Tibial nerve (tissue), 4 donors: ENCODE data around the gene AFF3. TPM values are rescaled to one million over a fixed set of nuclear protein-coding genes. Genes with fewer than 3 reads are reported as not detected.

ENCODE experiments used
- DNase-seq, 2 donors: peaks; one replicate each; pipeline ENCODE4 v3.0.0-alpha.2; 2019; ENCODE audit warnings: low spot score in 2 of 2
- H3K27ac ChIP-seq, 4 donors: fragments of 200-600 bp; sonication (generic) in 3 of 4; one replicate each; pipeline ENCODE4 v1.5.1; 2017 to 2019; ENCODE audit warnings: mild to moderate bottlenecking in 1 of 4
- H3K27me3 ChIP-seq, 2 donors: fragments of 200-600 bp; sonication (generic) in 1 of 2; one replicate each; pipeline versions ENCODE4 v1.5.1 to v1.6.0; 2017 to 2019
- H3K36me3 ChIP-seq, 3 donors: fragments of 200-600 bp; sonication (generic); one replicate each; pipeline ENCODE4 v1.5.1; 2018 to 2019
- H3K4me1 ChIP-seq, 4 donors: fragments of 200-600 bp; sonication (generic) in 3 of 4; one replicate each; pipeline ENCODE4 v1.5.1; 2017 to 2019
- H3K4me3 ChIP-seq, 4 donors: fragments of 200-600 bp; sonication (generic) in 3 of 4; one replicate each; pipeline ENCODE4 v1.5.1; 2017 to 2019; ENCODE audit warnings: mild to moderate bottlenecking in 1 of 4, moderate library complexity in 1 of 4
- H3K9me3 ChIP-seq, 4 donors: fragments of 200-600 bp; sonication (generic) in 3 of 4; one replicate each; pipeline ENCODE4 v1.5.1; 2017 to 2019
- EP300 ChIP-seq, 2 donors: sonication (generic); formaldehyde crosslinking; IDR thresholded peaks; one replicate each; pipeline ENCODE4 v1.6.1; 2017; ENCODE audit warnings: antibody characterized with exemption in 2 of 2, mild to moderate bottlenecking in 1 of 2
- POLR2A ChIP-seq, 2 donors: fragments of 450-650 bp; IDR thresholded peaks; one replicate each; pipeline ENCODE4 v1.6.1; 2017; ENCODE audit warnings: antibody characterized with exemption in 2 of 2, mild to moderate bottlenecking in 2 of 2, moderate library complexity in 2 of 2
- WGBS, 2 donors: methylation state at CpG; one replicate each; pipeline ENCODE4 v1.1.5; 2018; 5-methylcytosine and 5-hydroxymethylcytosine counted together
- total RNA-seq, 4 donors: library from RNA; depleted of rRNA; stranded (reverse); fragments of >200 nt; gene quantifications; one replicate each; pipeline ENCODE4 v1.1.0, GENCODE V29; 2016
- TF ChIP-seq, protein P1 (sequence below), 5 experiments: fragments of 200-600 bp in 3 of 5; fragments of 450-650 bp in 2 of 5; sonication (generic) in 3 of 5; IDR thresholded peaks; one replicate each; pipeline ENCODE4 v1.5.1; 2016 to 2019; ENCODE audit warnings: antibody characterized with exemption in 5 of 5, mild to moderate bottlenecking in 3 of 5, moderate library complexity in 2 of 5

AFF3 gene
- total RNA-seq, 4 donors from 2014 or later: 7.2 to 36.0 (median 21.4) TPM

DNA sequence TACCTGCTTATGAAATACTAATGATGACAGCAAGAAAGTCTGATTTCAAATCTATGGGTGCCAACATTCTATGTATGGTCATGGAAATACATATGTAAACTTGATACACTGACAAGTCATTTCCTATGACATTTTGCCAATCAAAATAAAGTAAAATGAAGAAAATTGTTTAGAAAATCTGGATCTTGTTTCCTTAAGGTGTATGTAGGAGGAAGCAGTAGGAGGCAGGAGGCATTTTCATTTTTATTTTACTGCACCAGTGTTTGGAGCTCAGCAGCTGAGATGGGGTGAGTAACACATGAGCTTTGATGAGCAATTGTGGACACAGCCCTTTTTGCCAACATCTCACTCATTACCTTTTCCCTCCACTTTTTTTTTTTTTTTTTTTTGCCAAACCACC, 167.0 kb downstream of the AFF3 start:
- H3K4me3 ChIP-seq: no peak overlapping the region
- no peaks in the 10 kb centered on the region for H3K36me3 ChIP-seq
- H3K9me3 ChIP-seq: no peaks in the 10 kb centered on the region
- no peak overlapping the region for H3K27ac ChIP-seq
- TF ChIP-seq POLR2A (IDR thresholded peaks at IDR 0.05): no peak
- TF ChIP-seq, protein P1, sequence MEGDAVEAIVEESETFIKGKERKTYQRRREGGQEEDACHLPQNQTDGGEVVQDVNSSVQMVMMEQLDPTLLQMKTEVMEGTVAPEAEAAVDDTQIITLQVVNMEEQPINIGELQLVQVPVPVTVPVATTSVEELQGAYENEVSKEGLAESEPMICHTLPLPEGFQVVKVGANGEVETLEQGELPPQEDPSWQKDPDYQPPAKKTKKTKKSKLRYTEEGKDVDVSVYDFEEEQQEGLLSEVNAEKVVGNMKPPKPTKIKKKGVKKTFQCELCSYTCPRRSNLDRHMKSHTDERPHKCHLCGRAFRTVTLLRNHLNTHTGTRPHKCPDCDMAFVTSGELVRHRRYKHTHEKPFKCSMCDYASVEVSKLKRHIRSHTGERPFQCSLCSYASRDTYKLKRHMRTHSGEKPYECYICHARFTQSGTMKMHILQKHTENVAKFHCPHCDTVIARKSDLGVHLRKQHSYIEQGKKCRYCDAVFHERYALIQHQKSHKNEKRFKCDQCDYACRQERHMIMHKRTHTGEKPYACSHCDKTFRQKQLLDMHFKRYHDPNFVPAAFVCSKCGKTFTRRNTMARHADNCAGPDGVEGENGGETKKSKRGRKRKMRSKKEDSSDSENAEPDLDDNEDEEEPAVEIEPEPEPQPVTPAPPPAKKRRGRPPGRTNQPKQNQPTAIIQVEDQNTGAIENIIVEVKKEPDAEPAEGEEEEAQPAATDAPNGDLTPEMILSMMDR (IDR thresholded peaks at IDR 0.05): no peak
- TF ChIP-seq EP300 (IDR thresholded peaks at IDR 0.05): no peak
- no peaks in the 10 kb centered on the region for H3K4me1 ChIP-seq
- H3K27me3 ChIP-seq: no peaks in the 10 kb centered on the region
- no peak for DNase-seq

DNA sequence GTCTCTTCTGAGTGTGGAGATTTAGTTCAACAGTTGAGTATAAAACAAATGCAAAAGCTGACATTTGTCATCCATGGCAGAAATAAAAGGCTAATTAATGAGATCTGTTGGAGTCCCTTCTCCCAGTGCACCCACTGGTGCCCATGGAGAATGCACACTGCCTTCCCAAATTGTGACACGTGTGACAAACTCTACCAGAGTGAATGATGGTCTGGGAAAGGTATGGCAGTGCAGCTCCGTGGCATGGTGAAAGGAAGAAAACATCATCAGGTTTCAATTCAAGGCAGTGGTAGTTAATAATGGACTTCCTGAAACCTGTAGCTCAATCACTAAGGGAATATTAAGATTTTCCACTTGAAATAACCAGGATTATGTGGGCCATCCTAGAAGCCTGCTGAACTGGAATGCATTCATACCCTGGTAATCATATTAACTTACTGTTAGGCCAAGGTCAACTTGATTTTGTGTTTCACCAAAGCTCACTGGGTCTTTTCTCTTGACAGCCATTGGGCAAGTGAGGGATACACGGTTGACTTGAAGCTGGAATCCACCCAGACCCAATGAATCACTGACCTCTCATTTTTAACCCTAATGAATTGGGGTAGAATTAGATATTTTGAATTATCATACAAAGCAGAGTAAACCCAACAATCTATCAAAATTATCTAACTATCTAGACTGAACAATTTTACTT, 167.6 kb downstream of the AFF3 start:
- Histone ChIP-seq H3K27ac (no peak overlapping the region), H3K27me3 (no peaks in the 10 kb centered on the region), H3K4me1 (no peaks in the 10 kb centered on the region), H3K4me3 (no peak overlapping the region), H3K36me3 (no peaks in the 10 kb centered on the region), H3K9me3 (no peaks in the 10 kb centered on the region)
- no peak for DNase-seq
- 60 to 64% methylated on average over 3 of the region's 3 CpGs for WGBS, 2 donors
- TF ChIP-seq EP300 (IDR thresholded peaks at IDR 0.05): no peak
- no peak for TF ChIP-seq POLR2A (IDR thresholded peaks at IDR 0.05)
- TF ChIP-seq, protein P1 (IDR thresholded peaks at IDR 0.05): no peak

DNA sequence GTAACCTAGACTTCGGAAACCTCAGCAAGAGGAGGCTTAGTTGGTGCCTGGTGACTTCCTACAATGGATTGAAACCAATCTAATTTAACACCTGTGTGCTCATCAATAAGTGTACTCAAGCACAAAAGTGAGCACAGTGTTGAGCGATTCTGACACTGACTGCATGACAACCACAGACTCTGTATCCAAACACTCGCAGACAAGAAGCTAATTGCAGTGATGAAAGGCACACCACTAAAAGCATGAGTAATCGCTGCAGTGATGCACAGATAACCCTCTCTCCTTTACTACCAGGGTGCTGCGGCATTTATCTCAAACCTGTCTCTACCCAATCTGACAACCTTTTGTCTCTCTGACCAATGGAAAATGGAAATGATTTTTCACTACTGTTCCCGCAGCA, 168.1 kb downstream of the AFF3 start:
- Histone ChIP-seq H3K4me3 (no peak overlapping the region), H3K4me1 (no peaks in the 10 kb centered on the region), H3K27me3 (no peaks in the 10 kb centered on the region), H3K9me3 (no peaks in the 10 kb centered on the region), H3K27ac (no peak overlapping the region), H3K36me3 (no peaks in the 10 kb centered on the region)
- WGBS, 2 donors: 87 to 92% methylated on average over 6 of the region's 6 CpGs
- no peak for TF ChIP-seq POLR2A (IDR thresholded peaks at IDR 0.05)
- TF ChIP-seq, protein P1 (IDR thresholded peaks at IDR 0.05): no peak
- TF ChIP-seq EP300 (IDR thresholded peaks at IDR 0.05): no peak
- no peak for DNase-seq

DNA sequence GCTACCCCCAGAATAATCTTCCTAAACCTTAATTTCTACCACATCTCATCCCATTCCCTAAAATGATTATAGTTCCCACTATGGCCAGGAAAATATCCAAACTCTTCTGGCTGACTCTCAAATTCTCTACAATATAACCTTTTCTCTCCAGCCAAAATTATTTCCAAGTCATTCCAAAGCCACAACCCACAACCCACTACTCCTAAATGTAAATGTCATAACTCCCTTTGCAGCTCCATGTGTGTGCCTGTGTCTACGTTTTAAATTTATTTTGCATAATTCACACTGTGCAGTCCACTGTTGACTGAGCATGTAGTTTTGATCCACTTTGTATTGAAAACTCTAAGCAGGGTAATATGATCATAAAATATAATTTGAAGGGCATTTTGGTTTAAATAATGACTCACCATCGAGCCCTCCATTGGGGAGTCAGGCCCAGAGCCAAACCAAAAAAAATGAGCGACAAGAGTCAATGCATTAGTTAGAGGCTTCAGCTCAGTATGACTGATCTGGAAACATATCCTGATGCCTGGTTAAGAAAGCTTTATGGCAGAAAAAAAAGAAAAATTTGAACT, 171.0 kb downstream of the AFF3 start:
- H3K4me3 ChIP-seq: no peak overlapping the region
- H3K27ac ChIP-seq: no peak overlapping the region
- H3K9me3 ChIP-seq: no peaks in the 10 kb centered on the region
- H3K27me3 ChIP-seq: no peaks in the 10 kb centered on the region
- H3K36me3 ChIP-seq: no peaks in the 10 kb centered on the region
- WGBS, 2 donors: 46 to 53% methylated on average over 3 of the region's 3 CpGs
- no peak for DNase-seq
- no peaks in the 10 kb centered on the region for H3K4me1 ChIP-seq
- TF ChIP-seq, protein P1 (IDR thresholded peaks at IDR 0.05): no peak
- TF ChIP-seq EP300 (IDR thresholded peaks at IDR 0.05) (no peak), POLR2A (IDR thresholded peaks at IDR 0.05) (no peak)

DNA sequence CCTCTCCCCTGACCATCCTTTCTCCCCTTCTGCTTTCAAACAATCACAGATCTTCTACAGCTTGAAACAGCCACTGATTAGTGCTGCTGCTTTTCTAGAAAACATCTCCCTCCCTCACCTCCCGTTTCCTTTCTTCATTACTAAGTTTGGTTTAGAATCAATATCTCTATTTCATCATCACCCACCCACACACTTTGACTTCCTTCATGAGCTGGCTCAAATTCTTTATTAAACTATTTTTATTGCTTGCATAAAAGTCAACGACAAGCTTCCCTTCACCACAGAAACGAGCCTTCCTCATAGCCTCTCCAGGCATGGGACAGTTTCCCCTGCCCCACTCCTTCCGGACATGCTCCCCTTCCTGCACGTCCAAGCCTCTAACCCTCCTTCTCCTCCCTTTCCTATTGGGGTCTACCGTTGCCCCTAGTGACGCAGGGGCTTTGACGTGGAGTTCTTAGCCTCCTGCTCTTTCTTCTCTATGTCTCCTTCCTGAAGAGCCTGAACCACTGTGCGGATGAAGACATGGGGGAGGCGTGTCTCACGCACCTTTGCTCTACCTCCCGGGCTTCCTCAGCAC, 172.0 kb downstream of the AFF3 start:
- H3K4me1 ChIP-seq: no peaks in the 10 kb centered on the region
- WGBS, 2 donors: 61 to 65% methylated on average over 12 of the region's 12 CpGs
- H3K36me3 ChIP-seq: no peaks in the 10 kb centered on the region
- H3K4me3 ChIP-seq: no peak overlapping the region
- no peak overlapping the region for H3K27ac ChIP-seq
- no peak for DNase-seq
- no peaks in the 10 kb centered on the region for H3K9me3 ChIP-seq
- no peaks in the 10 kb centered on the region for H3K27me3 ChIP-seq
- TF ChIP-seq, protein P1 (IDR thresholded peaks at IDR 0.05): no peak
- TF ChIP-seq EP300 (IDR thresholded peaks at IDR 0.05) (no peak), POLR2A (IDR thresholded peaks at IDR 0.05) (no peak)
